GM19351 (cell line): Measurements from ENCODE around the gene VASH1.

Experiments used
- ATAC-seq: cut with Tn5 transposase; IDR thresholded peaks from one replicate; pipeline ENCODE4 v1.9.1; 2021; ENCODE audit warnings: mild to moderate bottlenecking, moderate library complexity; ENCODE audit not compliant: unreplicated experiment

Gene VASH1

GRCh38 chr14:76770521-76771436, 9.5 kb downstream of the VASH1 start:
- ATAC-seq, result no peak

DNA sequence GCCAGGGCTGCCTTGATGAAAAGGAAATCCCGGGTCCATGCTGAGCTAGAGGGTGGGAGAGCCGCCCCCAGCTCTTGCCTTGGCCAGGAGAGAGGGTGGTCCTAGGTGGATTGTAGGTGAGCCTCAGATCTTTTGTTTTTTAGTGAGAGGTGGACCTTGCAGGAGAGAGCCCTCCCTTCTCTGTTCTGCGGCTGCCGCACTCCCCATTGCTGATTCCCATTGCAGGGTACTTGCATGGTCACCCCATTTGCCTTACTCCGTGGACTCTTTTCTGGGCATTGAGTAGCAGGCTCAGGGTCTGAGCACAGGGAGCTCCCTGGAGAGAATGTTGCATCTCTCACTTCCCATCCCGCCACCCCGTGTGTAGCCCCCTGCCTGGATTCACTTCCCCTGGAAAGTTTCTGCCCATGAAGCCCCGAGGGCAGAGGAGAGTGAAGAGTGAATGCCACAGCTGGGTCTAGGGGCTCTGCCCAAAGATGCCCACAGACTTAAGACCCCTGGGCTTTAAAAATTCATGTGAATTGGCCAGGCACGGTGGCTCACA, 10.2 kb downstream of the VASH1 start:
- ATAC-seq, result no peak

DNA sequence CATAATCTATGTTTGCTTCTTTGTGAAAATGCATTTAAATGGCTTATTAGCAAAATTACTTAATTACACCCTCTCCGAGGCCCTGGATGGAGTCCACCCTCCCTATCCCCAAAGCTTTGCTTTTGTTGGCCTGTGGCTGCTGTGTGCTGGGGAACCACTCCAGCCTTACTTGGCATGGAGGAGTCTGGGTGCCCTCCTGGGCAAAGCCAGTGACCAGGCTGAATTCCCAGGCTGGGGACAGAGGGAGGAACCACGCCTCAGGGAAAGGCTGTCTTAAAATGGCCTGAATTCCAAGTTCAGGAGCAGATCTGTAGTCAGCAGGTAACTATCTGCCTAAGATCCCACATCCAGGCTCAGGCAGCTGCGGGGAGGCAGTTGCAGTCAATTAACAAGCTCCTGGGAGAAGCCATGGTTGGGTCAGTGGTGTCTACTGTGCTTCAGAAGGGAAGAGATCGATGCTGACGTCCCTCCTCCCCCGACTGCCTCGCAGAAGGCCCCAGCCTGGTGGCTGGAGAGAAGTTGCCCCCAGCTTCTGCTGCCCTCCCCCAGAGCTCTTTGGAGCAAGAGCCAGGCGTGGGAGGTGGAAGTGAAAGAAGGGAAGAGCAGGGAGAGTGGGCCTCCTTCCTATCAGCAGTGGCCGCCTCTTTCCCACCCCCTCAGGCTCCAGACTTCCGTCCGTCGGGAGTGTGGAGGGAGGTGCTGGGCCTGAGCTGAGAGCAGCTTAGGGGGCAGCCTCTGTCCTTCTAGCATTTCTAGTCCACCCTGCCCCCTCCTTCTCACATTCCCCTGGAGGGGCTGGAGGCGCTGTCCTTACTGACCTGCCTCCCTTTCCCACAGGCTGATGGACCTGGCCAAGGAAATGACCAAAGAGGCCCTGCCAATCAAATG, 11.3 kb downstream of the VASH1 start:
- no peak for ATAC-seq

DNA sequence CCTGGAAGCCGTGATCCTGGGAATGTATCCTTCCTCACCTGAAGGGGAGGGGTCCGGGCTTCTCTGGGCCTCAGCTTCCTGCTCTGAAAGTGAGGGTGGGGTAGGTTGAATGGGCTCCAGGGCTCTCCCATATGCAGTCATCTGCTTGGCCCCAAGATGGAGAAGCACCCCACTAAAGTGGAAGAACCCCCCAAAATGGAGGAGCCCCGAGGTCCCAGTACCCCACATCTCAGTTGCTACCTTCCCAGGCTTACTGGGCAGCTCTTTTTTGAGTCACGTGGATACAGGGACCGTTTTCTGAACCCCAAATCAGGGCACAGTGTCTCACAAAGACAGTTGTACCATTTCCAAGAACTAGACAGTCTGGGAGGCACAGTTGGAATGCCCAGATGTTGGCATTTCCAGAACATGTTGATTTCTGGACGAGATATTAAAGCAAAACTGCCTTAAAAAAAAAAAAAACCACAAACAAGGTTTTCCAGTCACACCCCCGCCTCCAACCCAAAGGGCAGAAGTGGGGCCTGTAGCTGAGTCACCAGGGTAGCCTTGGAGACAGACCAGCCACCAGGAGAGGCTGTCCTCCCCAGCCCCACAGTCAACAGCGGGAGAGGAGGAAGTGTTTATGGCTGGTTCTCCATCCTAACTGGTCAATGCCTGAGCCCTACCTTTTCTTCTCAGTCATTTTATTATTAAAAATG, 12.1 kb downstream of the VASH1 start:
- no peak for ATAC-seq

- ATAC-seq, result no peak
Observed at GRCh38 chr14:76773956-76774820, 12.9 kb downstream of the VASH1 start.

GRCh38 chr14:76774821-76775694, 13.8 kb downstream of the VASH1 start:
- ATAC-seq, result no peak

DNA sequence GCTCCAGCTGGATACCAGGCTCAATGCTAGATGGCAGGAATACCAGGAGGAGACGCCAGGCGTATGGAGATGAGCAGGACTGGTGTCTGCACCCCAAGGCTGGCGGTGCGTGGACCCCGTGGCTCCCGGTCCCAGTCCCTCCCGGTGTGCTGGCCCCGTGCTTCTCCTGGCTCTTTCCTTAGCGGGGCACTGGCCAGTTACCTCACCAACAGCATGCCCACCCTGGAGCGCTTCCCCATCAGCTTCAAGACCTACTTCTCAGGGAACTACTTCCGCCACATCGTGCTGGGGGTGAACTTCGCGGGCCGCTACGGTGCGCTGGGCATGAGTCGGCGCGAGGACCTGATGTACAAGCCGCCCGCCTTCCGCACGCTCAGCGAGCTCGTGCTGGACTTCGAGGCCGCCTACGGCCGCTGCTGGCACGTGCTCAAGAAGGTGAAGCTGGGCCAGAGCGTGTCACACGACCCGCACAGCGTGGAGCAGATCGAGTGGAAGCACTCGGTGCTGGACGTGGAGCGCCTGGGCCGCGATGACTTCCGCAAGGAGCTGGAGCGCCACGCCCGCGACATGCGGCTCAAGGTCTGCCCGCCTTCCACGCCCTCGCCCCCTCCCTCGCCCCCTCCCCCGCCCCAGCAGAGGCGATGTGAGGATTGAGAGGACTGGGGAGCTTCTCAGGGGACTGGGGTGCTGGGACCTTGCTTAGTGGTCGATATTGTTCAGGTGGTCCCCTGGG, 14.6 kb downstream of the VASH1 start:
- no peak for ATAC-seq

GRCh38 chr14:76776428-76777251, 15.4 kb downstream of the VASH1 start:
- ATAC-seq, result no peak

- no peak for ATAC-seq
Observed at GRCh38 chr14:76777721-76778120, 16.5 kb downstream of the VASH1 start.

DNA sequence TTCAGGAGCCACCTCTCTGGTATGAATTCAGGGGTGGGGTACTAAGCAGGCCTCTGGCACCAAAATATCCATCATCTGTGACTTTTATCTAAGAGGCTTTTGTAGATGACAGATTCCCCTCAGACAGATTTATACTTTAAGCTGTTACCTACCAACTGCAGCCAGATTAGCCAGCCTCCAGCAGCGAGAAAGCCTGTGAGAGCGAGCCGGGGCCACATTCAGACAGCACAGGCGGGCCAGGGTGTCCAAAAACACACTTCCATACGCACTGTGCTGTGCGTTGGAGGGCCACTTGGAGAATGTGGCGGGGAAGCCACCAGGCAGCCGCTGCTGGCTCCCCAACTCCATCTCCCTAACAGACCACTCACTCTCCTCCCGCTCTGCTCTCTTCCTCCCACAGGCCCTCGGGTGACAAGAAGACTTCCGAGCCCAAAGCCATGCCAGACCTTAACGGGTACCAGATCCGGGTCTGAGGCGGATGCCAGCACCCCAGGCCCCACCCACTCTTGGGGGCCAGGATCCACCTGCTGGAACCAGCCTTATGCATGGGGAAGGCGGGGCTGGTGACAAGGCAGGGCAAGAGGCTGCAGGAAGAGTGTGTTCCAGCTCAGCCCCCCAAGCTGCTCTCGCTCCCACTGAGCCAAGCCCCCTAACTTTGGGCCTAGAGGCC, 17.4 kb downstream of the VASH1 start:
- ATAC-seq, result no peak

DNA sequence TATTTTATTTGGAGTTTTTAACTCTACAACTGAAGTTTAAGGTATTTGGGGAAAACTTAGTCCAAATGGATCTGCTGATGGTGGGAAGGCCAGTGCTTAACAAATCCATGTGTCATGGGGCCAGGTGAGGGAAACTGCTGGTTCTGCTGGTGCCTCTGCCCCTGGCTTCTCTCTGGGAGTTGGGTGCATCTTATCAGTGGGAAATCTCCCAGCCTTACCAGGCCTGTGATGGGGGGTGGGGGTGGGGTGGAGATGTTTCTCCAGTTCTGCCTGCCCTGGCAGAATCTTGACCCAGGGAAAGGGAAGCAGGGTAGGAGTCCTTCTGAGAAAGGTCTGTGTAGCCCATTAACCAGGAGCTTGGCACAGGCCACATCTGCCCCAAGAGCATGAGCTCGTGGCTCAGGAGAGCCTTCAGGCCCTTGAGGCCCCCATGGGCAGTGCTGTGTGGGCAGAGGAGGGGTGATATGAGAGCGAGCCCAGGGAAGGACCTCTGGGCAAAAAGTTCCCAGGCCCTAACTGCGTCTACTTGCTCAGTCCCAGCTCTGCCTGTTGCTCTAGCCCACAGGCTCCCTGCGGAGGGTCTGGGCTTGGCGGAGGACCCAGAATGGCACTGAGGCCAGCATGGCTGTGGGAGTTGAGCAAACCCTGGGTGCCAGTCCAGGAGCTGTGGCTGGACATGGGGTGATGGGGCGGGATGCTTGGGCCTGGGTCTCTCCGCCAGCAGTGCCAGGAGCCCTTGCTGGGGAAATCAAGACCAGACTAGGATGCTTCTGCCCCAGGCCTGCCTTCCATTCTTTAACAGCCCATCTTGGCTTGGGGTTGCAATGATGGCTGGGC, 18.2 kb downstream of the VASH1 start:
- no peak for ATAC-seq

- no peak for ATAC-seq
Observed at GRCh38 chr14:76780058-76780345, 18.7 kb downstream of the VASH1 start.

GRCh38 chr14:76780360-76780759, 19.1 kb downstream of the VASH1 start:
- ATAC-seq, result no peak

DNA sequence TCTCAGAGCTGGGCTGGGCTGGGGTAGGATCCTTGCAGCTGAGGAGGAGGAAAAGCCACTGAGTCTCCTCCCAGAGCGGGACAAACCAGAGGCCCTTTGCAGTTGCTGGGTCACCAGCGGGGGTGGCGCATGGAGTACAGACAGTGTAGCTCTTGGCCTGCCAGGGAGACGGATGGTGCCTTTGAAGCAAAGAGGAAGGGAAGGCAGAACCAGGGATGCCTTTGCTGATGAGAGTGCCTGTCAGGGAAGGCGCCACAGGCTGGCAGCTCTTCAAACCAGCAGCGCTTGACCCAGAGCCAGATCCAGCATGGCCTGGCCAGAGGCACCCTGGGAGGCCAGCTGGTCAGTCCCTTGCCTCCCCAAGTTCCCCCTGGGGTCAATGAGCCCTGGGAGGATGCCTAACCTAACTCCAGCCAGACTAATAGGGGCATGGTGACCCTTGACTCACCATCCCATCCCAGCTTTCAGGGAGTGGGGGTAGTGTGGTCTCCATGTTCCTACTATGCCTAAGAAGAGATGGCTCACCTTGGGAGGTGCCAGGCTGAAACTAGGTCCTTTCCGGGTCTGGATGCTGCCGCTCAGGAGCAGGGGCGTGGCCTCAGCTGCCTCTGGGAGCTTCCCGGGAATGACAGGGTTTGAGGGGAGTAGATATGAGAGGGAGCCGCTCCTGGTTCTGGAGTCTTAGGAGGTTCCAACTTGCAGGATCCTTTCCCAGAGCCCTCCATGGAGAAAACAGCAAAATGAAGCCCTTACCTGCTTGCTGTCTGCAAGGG, 19.8 kb downstream of the VASH1 start:
- ATAC-seq, result no peak

DNA sequence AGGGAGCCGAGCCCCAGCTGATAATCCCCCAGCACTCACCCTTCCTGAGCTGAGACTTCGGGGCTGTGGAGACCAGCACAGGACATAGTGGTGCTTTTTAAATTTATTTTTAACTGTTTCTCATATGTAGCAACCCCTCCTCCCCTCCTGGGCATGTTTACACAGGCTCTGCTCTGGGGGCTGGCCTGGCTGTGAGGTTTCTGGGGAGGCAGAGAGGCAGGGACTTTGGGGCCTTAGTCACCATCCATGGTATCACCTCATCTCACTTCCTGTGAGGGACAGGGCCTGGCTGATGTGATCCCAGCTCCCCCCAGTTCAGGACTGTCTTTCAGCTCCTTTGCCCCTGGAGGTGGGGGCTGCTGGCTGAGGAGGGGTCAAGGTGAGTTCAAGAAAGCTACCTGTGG, 20.4 kb downstream of the VASH1 start:
- no peak for ATAC-seq
